HG02642 (cell line): ENCODE data around the gene OSBPL8.
"Not testable (repeated sequence)": the region's sequence is repeated elsewhere in the genome, so short reads cannot be mapped to it uniquely, and the experiment has no call there.

Experiments
- ATAC-seq: cut with Tn5 transposase; IDR thresholded peaks from one replicate; pipeline ENCODE4 v1.9.1; 2021; ENCODE audit warnings: mild to moderate bottlenecking; ENCODE audit not compliant: unreplicated experiment, poor library complexity

Gene OSBPL8

GRCh38 chr12:76329159-76329558 lies 230.4 kb downstream of the OSBPL8 start:
- ATAC-seq: no peak

- not testable (repeated sequence) for ATAC-seq
These were observed 239.8 kb downstream of the OSBPL8 start for GRCh38 chr12:76319595-76320319.

- no peak for ATAC-seq
These were observed 240.6 kb downstream of the OSBPL8 start for GRCh38 chr12:76318773-76319594.

GRCh38 chr12:76317976-76318375 lies 241.6 kb downstream of the OSBPL8 start:
- ATAC-seq: no peak

GRCh38 chr12:76316468-76316867 lies 243.1 kb downstream of the OSBPL8 start:
- no peak for ATAC-seq

GRCh38 chr12:76313299-76313698 lies 246.3 kb downstream of the OSBPL8 start:
- no peak for ATAC-seq

GRCh38 chr12:76312315-76312714 lies 247.3 kb downstream of the OSBPL8 start:
- ATAC-seq: no peak

GRCh38 chr12:76311796-76312195 lies 247.8 kb downstream of the OSBPL8 start:
- ATAC-seq: no peak

- ATAC-seq: no peak
These were observed 249.5 kb downstream of the OSBPL8 start for GRCh38 chr12:76310110-76310509.

- no peak for ATAC-seq
These were observed 250.7 kb downstream of the OSBPL8 start for GRCh38 chr12:76308866-76309265.

- ATAC-seq: no peak
These were observed 252.5 kb downstream of the OSBPL8 start for GRCh38 chr12:76307083-76307482.

GRCh38 chr12:76303989-76304460 lies 255.5 kb downstream of the OSBPL8 start:
- ATAC-seq: no peak

- ATAC-seq: no peak
These were observed 256.2 kb downstream of the OSBPL8 start for GRCh38 chr12:76303365-76303764.
